ENCODE data around the gene SH3PXD2A. TPM values are rescaled to one million over a fixed set of nuclear protein-coding genes. Genes with fewer than 3 reads are reported as not detected.

SH3PXD2A gene
- total RNA-seq, 4 donors from 2014 or later, result 35.0 to 54.8 (median 45.4) TPM

- TF ChIP-seq, protein P1, sequence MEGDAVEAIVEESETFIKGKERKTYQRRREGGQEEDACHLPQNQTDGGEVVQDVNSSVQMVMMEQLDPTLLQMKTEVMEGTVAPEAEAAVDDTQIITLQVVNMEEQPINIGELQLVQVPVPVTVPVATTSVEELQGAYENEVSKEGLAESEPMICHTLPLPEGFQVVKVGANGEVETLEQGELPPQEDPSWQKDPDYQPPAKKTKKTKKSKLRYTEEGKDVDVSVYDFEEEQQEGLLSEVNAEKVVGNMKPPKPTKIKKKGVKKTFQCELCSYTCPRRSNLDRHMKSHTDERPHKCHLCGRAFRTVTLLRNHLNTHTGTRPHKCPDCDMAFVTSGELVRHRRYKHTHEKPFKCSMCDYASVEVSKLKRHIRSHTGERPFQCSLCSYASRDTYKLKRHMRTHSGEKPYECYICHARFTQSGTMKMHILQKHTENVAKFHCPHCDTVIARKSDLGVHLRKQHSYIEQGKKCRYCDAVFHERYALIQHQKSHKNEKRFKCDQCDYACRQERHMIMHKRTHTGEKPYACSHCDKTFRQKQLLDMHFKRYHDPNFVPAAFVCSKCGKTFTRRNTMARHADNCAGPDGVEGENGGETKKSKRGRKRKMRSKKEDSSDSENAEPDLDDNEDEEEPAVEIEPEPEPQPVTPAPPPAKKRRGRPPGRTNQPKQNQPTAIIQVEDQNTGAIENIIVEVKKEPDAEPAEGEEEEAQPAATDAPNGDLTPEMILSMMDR (IDR thresholded peaks at IDR 0.05), result no peak
- intact Hi-C loops (cut with DNase I; ENCODE audit: low total_unique reads), result no loop called here
- DNase-seq (ENCODE audit: low spot score in 2 of 2), result no peak
- H3K4me3 ChIP-seq (ENCODE audit: low read depth, poor library complexity, severe bottlenecking), result no peak overlapping the region
- 73 to 77% methylated on average over 4 of the region's 4 CpGs for WGBS, 2 donors
Observed at GRCh38 chr10:103688491-103688890, 166.9 kb downstream of the SH3PXD2A start.

DNA sequence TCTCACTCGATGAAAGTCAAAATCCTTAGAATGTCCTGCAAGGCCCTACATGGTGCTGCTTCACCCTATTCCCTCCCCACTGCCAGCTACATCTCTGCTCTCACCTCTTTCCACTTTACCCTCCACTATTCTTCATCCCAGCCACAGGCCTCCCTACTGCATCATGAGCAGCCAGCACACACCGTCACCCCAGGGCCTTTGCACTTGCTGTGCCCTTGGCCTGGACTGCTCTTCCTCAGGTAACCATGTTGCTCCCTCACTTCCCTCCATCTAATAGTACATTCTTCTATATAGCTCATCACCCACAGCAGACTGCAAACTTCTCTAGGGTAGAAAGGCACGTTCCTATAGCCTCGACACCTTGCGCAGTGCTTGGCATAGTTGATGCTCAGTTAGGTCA is 167.7 kb downstream of the SH3PXD2A start:
- no peak overlapping the region for H3K4me3 ChIP-seq (ENCODE audit: low read depth, poor library complexity, severe bottlenecking)
- WGBS, 2 donors, result 95 to 96% methylated on average over 5 of the region's 5 CpGs
- DNase-seq (ENCODE audit: low spot score in 2 of 2), result no peak
- intact Hi-C loops (cut with DNase I; ENCODE audit: low total_unique reads), result no loop called here
- TF ChIP-seq POLR2A (IDR thresholded peaks at IDR 0.05), result no peak
- TF ChIP-seq, protein P1 (IDR thresholded peaks at IDR 0.05), result no peak

DNA sequence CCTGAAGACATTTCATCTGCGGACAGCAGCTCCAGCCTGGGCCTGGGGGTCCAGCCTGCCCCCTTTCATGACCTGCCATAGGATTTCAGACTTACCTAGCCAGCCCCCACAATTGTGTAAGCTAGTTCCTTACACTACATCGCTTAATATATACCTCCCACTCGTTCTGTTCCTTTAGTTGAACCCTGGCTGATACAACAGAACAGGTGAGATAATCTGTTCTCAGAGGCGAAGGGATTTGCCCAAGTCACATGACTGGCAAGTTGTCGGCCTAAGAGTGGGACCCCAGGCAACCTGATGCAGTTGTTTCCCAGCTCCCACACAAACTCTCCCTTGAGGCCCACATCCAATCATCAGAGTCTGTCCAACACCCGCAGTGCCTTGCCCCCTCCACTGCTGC is 168.2 kb downstream of the SH3PXD2A start:
- no peak overlapping the region for H3K4me3 ChIP-seq (ENCODE audit: low read depth, poor library complexity, severe bottlenecking)
- intact Hi-C loops (cut with DNase I; ENCODE audit: low total_unique reads), result no loop called here
- no peak for DNase-seq (ENCODE audit: low spot score in 2 of 2)
- WGBS, 2 donors, result 78 to 85% methylated on average over 6 of the region's 6 CpGs
- TF ChIP-seq, protein P1 (IDR thresholded peaks at IDR 0.05), result no peak
- TF ChIP-seq POLR2A (IDR thresholded peaks at IDR 0.05), result no peak

DNA sequence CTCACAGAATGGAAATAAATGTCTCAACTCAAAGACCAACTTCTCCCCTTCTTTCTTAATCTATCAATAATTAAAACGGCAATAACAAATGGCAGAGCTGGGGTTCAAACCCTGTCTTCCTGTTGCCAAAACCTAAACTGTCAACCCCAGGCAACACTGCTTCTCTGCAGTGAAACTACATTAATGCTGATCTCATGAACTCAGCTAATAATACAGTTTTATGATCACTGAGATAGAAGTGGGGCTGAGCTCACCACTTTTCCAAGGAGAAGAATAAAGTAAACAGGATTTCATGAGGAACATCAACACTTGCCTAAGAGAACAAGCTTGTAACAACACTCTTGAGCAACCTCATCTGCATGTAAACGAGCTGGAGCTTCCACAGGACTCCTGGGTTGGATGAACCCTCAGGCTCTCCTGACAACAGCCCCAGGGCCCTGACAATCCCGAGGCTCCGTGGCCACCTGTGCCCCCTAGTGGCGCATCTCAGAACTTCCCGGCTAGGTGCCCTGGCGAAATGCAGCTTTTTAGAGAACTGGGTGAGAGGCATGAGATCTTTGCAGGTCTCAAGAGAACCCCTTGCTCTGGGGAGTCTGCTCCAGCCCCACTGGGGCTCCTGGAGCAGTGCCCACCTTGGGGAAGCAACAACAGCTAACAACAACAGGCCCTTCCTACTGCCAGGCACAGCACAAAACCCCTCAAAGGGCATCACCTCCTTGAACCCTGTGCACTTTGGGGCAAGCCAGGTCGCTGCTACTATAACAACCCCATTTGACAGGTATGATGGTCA is 169.3 kb downstream of the SH3PXD2A start:
- intact Hi-C loops (cut with DNase I; ENCODE audit: low total_unique reads), result no loop called here
- TF ChIP-seq POLR2A (IDR thresholded peaks at IDR 0.05), result no peak
- TF ChIP-seq, protein P1 (IDR thresholded peaks at IDR 0.05), result peak in 1 of 3 donors; percentile 86
- 21 to 26% methylated on average over 8 of the region's 8 CpGs for WGBS, 2 donors
- DNase-seq (ENCODE audit: low spot score in 2 of 2), result peak; percentile 81 to 98
- H3K4me3 ChIP-seq (ENCODE audit: low read depth, poor library complexity, severe bottlenecking), result no peak overlapping the region

GRCh38 chr10:103683851-103684250 is 171.5 kb downstream of the SH3PXD2A start:
- no peak overlapping the region for H3K4me3 ChIP-seq (ENCODE audit: low read depth, poor library complexity, severe bottlenecking)
- 91 to 94% methylated on average over 4 of the region's 4 CpGs for WGBS, 2 donors
- DNase-seq (ENCODE audit: low spot score in 2 of 2), result no peak
- intact Hi-C loops (cut with DNase I; ENCODE audit: low total_unique reads), result no loop called here
- TF ChIP-seq, protein P1 (IDR thresholded peaks at IDR 0.05), result no peak
- TF ChIP-seq POLR2A (IDR thresholded peaks at IDR 0.05), result no peak

DNA sequence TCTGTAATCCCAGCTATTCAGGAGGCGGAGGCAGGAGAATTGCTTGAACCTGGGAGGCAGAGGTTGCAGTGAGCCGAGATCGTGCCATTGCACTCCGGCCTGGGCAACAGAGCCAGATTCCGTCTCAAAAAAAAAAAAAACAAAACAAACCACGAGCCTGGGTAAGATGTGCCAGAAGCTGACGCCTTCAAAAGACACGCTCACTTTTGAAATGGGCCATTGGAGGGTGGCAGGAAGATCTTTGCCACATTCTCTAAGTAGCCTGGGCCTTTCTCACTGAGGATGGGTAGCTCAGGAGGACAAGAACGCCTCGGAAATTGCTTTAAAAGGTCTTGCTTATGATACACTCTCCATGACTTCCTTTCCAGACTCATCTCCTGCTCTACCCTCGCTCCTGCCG is 172.7 kb downstream of the SH3PXD2A start:
- H3K4me3 ChIP-seq (ENCODE audit: low read depth, poor library complexity, severe bottlenecking), result no peak overlapping the region
- no peak for DNase-seq (ENCODE audit: low spot score in 2 of 2)
- 70 to 75% methylated on average over 12 of the region's 12 CpGs for WGBS, 2 donors
- TF ChIP-seq POLR2A (IDR thresholded peaks at IDR 0.05), result no peak
- TF ChIP-seq, protein P1 (IDR thresholded peaks at IDR 0.05), result no peak
- intact Hi-C loops (cut with DNase I; ENCODE audit: low total_unique reads), result no loop called here
